ENCODE data around the gene EIF1AX. TPM values are rescaled to one million over a fixed set of nuclear protein-coding genes. Genes with fewer than 3 reads are reported as not detected.

Gene EIF1AX
- total and polyA plus RNA-seq, 2 of the 13 experiments (the other 11 are each of a cell fraction or from before 2014, with no cell fraction given): 35.1 to 82.7 TPM

- TF ChIP-seq NONO (IDR thresholded peaks at IDR 0.05): no peak
- TF ChIP-seq NONO (CRISPR knock-in tag; conservative IDR thresholded peaks at IDR 0.05): 0 out of 2 replicates have a peak, but pooled peaks have one; percentile 46
- TF ChIP-seq SRSF4 (IDR thresholded peaks at IDR 0.05; ENCODE audit: low read depth, low read length, poor library complexity, severe bottlenecking): no peak
- TF ChIP-seq, protein P1, sequence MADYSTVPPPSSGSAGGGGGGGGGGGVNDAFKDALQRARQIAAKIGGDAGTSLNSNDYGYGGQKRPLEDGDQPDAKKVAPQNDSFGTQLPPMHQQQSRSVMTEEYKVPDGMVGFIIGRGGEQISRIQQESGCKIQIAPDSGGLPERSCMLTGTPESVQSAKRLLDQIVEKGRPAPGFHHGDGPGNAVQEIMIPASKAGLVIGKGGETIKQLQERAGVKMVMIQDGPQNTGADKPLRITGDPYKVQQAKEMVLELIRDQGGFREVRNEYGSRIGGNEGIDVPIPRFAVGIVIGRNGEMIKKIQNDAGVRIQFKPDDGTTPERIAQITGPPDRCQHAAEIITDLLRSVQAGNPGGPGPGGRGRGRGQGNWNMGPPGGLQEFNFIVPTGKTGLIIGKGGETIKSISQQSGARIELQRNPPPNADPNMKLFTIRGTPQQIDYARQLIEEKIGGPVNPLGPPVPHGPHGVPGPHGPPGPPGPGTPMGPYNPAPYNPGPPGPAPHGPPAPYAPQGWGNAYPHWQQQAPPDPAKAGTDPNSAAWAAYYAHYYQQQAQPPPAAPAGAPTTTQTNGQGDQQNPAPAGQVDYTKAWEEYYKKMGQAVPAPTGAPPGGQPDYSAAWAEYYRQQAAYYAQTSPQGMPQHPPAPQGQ (CRISPR knock-in tag; IDR thresholded peaks at IDR 0.05; ENCODE audit: borderline replicate concordance): no peak
- TF ChIP-seq RELA (CRISPR knock-in tag; IDR thresholded peaks at IDR 0.05): no peak
- no peak for TF ChIP-seq TBX3 (IDR thresholded peaks at IDR 0.05; ENCODE audit: borderline replicate concordance)
- TF ChIP-seq ZNF619 (CRISPR knock-in tag; IDR thresholded peaks at IDR 0.05): no peak
- no peak for TF ChIP-seq ZNF205 (CRISPR knock-in tag; IDR thresholded peaks at IDR 0.05)
- TF ChIP-seq, protein P2, sequence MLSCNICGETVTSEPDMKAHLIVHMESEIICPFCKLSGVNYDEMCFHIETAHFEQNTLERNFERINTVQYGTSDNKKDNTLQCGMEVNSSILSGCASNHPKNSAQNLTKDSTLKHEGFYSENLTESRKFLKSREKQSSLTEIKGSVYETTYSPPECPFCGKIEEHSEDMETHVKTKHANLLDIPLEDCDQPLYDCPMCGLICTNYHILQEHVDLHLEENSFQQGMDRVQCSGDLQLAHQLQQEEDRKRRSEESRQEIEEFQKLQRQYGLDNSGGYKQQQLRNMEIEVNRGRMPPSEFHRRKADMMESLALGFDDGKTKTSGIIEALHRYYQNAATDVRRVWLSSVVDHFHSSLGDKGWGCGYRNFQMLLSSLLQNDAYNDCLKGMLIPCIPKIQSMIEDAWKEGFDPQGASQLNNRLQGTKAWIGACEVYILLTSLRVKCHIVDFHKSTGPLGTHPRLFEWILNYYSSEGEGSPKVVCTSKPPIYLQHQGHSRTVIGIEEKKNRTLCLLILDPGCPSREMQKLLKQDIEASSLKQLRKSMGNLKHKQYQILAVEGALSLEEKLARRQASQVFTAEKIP (CRISPR knock-in tag; IDR thresholded peaks at IDR 0.05; ENCODE audit: borderline replicate concordance): no peak
- no peak for TF ChIP-seq EHMT2 (IDR thresholded peaks at IDR 0.05; ENCODE audit: borderline replicate concordance, low read depth, low read length)
- no peak for TF ChIP-seq ZNF468 (CRISPR knock-in tag; IDR thresholded peaks at IDR 0.05)
- no peak for TF ChIP-seq SMAD9 (CRISPR knock-in tag; IDR thresholded peaks at IDR 0.05)
- TF ChIP-seq RFXANK (CRISPR knock-in tag; IDR thresholded peaks at IDR 0.05): no peak
- TF ChIP-seq MYPOP (CRISPR knock-in tag; IDR thresholded peaks at IDR 0.05): no peak
- TF ChIP-seq NBN (conservative IDR thresholded peaks at IDR 0.05): no peak
- no peak for TF ChIP-seq STAG1 (CRISPR knock-in tag; IDR thresholded peaks at IDR 0.05)
- TF ChIP-seq, protein P3, sequence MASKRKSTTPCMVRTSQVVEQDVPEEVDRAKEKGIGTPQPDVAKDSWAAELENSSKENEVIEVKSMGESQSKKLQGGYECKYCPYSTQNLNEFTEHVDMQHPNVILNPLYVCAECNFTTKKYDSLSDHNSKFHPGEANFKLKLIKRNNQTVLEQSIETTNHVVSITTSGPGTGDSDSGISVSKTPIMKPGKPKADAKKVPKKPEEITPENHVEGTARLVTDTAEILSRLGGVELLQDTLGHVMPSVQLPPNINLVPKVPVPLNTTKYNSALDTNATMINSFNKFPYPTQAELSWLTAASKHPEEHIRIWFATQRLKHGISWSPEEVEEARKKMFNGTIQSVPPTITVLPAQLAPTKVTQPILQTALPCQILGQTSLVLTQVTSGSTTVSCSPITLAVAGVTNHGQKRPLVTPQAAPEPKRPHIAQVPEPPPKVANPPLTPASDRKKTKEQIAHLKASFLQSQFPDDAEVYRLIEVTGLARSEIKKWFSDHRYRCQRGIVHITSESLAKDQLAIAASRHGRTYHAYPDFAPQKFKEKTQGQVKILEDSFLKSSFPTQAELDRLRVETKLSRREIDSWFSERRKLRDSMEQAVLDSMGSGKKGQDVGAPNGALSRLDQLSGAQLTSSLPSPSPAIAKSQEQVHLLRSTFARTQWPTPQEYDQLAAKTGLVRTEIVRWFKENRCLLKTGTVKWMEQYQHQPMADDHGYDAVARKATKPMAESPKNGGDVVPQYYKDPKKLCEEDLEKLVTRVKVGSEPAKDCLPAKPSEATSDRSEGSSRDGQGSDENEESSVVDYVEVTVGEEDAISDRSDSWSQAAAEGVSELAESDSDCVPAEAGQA (IDR thresholded peaks at IDR 0.05; ENCODE audit: low read depth): no peak; the same call in 1 of the 2 replicates
- TF ChIP-seq, protein P3 (CRISPR knock-in tag; IDR thresholded peaks at IDR 0.05; ENCODE audit: borderline replicate concordance): no peak
- no peak for TF ChIP-seq ZBTB43 (CRISPR knock-in tag; conservative IDR thresholded peaks at IDR 0.05)
These were observed 24.9 kb downstream of the EIF1AX start, which contains the start of gene MAP7D2 (continued) for GRCh38 chrX:20116577-20117240.
